Fibroblast of villous mesenchyme (primary cell): ENCODE measurements around the gene DLG4. TPM values are rescaled to one million over a fixed set of nuclear protein-coding genes. Genes with fewer than 3 reads are reported as not detected.
A peak's percentile ranks its signal among the peaks of the same experiment; 100 is the strongest.

Experiments
- DNase-seq: peaks from one replicate; pipeline ENCODE4 v3.0.0-alpha.2; 2010; ENCODE audit warnings: low read depth
- H3K4me3 ChIP-seq: 2 replicates; pipeline ENCODE4 v1.5.1; 2011; ENCODE audit warnings: low read depth, mild to moderate bottlenecking, low read length
- total RNA-seq: library from RNA; depleted of rRNA; stranded (reverse); fragments of >200 nt; gene quantifications from 2 replicates; pipeline ENCODE4 v1.2.3, GENCODE V29; 2012
- TF ChIP-seq, protein P1 (sequence below): IDR thresholded peaks from 2 replicates; pipeline ENCODE4 v1.5.1; 2012; ENCODE audit warnings: low read depth, mild to moderate bottlenecking, low read length; ENCODE audit not compliant: insufficient read depth

Gene DLG4
- total RNA-seq, 1 donor, result 14.2 TPM

DNA sequence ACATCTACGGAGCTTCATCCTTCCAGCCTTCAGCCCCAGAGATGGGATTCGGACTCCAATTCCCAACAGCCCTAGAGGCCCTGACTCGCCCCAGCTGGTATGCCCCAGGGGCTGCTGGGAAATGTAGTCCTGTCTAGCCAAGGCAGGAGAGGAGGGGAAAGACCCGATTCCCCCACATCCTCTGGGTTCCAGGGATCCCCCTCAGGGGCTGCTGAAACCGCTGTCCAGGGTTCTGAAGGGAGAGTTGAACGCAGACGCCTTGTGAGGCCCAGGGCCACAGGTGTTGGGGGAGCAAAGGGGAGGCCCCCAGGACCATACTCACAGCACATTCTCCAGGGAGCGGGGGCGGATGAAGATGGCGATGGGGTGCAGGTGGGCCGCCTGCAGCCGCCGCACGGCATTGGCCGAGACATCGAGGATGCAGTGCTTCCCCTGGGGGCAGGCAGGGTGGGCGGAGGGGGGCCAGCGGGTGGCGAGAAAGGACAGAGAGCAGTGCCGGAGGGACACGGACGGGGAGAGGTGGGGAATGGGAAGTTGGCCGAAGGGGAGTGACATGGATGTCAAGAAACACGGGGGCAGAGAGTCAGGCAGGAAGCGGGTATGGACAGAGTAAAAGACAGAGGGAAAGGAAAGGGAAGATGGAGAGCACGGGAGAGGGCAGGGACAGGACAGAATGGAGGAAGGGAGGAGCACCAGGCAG lies 27.9 kb downstream of the DLG4 start:
- no peak overlapping the region for H3K4me3 ChIP-seq
- no peak for DNase-seq
- TF ChIP-seq, protein P1, sequence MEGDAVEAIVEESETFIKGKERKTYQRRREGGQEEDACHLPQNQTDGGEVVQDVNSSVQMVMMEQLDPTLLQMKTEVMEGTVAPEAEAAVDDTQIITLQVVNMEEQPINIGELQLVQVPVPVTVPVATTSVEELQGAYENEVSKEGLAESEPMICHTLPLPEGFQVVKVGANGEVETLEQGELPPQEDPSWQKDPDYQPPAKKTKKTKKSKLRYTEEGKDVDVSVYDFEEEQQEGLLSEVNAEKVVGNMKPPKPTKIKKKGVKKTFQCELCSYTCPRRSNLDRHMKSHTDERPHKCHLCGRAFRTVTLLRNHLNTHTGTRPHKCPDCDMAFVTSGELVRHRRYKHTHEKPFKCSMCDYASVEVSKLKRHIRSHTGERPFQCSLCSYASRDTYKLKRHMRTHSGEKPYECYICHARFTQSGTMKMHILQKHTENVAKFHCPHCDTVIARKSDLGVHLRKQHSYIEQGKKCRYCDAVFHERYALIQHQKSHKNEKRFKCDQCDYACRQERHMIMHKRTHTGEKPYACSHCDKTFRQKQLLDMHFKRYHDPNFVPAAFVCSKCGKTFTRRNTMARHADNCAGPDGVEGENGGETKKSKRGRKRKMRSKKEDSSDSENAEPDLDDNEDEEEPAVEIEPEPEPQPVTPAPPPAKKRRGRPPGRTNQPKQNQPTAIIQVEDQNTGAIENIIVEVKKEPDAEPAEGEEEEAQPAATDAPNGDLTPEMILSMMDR, result no peak

DNA sequence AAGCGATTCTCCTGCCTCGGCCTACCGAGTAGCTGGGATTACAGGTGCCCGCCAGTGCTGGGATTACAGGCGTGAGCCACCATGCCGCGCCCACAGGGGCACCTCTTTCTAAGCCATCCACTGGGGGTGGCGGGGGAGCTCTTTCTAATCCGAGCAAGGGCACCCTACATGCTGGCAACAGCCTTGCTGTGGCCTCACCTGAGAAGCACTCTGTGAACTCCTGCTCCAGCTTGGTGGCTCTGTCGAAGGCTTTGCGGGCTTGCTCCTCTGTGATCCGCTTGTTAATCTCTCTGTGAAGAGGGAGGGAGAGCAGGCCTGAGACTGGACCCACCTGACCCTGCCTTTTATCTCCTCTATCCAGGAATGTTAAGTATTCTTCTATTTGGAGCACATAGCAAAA lies 28.6 kb downstream of the DLG4 start:
- H3K4me3 ChIP-seq, result no peak overlapping the region
- no peak for DNase-seq
- TF ChIP-seq, protein P1, result no peak

DNA sequence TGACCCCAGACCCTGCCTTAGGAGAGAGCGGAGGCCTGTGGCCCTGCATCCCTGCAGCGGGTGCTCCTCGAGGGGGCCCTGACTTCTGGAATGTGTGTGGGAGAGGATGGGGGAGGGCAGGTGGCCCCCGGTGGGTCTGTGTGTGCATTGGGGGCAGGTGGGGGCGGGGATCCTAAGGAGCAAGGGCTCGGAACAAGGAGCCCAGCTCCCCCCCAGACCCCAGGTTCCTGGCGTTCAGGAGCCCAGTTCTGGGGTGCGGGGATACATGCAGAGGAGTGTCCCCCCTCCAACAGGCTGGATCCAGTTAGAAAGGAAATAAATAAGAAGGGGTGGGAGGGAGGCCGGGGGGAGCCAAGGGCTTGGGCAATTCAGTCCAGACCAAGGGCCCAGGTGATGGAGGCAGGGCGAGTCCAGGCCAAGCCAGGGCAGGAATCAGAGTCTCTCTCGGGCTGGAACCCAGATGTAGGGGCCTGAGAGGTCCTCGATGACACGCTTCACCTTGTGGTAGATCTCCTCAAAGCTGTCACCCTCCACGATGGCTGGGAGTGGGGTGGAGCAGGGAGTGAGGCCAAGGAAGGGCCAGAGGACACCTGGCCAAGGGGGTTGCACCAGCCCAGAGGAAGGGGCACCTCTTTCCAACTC lies 29.2 kb downstream of the DLG4 start:
- DNase-seq, result no peak
- TF ChIP-seq, protein P1, result no peak
- no peak overlapping the region for H3K4me3 ChIP-seq

DNA sequence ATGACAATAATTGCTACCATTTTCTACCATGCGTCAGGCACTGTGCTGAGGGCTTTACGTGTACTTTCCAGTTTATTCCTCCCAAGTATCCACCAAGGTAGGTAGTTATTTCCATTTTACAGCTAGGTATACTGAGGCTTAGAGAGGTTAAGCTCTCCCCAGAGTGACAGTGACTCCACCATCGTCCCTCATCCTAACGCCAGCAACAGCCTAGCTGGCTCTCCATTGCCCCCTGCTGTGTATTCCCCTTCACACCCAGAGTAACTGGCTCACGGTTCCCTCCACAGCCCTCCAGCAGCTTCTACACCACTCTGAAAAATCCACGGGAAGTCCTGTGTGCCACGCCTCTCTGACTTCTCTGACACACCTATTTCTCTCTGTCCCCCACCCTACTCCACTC lies 33.4 kb downstream of the DLG4 start:
- H3K4me3 ChIP-seq, result no peak overlapping the region
- TF ChIP-seq, protein P1, result peak; percentile 19
- no peak for DNase-seq

DNA sequence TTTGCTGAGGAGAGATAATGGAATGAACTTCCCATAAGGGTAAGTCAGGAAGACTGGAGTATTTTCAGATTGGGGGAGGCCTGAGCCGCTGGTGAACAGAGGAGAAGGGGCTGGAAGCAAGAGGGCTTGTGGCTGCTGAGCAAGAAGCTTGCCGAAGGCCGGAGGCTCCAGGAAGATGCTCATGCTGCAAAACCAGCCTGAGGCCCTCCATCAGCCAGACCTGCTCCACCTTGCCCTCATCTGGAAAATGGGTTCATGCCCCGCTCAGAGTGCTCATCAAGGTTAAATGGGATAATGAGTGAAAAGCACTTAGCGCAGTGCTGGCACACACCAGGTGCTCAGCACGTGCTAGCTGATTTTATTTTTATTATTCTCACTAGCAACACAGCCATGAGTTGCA lies 35.0 kb downstream of the DLG4 start:
- H3K4me3 ChIP-seq, result no peak overlapping the region
- TF ChIP-seq, protein P1, result no peak
- no peak for DNase-seq

DNA sequence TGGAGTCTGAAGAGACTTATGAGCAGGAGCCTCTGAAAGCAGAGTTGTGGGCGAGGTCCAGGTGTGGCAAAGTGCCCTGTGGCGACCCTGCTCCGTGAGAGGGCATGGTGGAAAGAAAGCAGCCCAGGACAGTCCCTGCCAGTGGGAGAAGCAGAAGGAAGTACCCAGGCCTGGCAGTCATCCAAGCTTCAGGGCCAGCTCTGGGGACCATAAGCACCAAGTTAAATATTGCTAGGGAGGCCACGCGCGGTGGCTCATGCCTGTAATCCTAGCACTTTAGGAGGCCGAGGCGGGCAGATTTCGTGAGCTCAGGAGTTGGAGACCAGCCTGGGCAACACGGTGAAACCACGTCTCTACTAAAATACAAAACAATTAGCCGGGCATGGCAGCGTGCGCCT lies 35.5 kb downstream of the DLG4 start:
- TF ChIP-seq, protein P1, result no peak
- no peak overlapping the region for H3K4me3 ChIP-seq
- no peak for DNase-seq
